HG03342 (cell line): ENCODE results near the gene FIBCD1.

ENCODE experiments used
- ATAC-seq: cut with Tn5 transposase; IDR thresholded peaks from one replicate; pipeline ENCODE4 v1.9.1; 2021; ENCODE audit warnings: mild to moderate bottlenecking, moderate library complexity; ENCODE audit not compliant: unreplicated experiment

The FIBCD1 gene

GRCh38 chr9:130897105-130897751 is 41.8 kb downstream of the FIBCD1 start:
- no peak for ATAC-seq

- no peak for ATAC-seq
Observed at GRCh38 chr9:130896233-130897014, 42.6 kb downstream of the FIBCD1 start, which contains the start of gene QRFP. Gene QRFP, minus strand, starts transcription at chr9:130896812. Its CDS starts 2,974 bp downstream, at chr9:130893838.

- ATAC-seq: no peak
Observed at GRCh38 chr9:130895481-130896232, 43.4 kb downstream of the FIBCD1 start.

- ATAC-seq: no peak
Observed at GRCh38 chr9:130895038-130895437, 44.0 kb downstream of the FIBCD1 start.

- ATAC-seq: no peak
Observed at GRCh38 chr9:130894546-130894945, 44.5 kb downstream of the FIBCD1 start.

GRCh38 chr9:130893341-130894101 is 45.5 kb downstream of the FIBCD1 start:
- no peak for ATAC-seq

GRCh38 chr9:130892477-130893304 is 46.4 kb downstream of the FIBCD1 start:
- no peak for ATAC-seq

- ATAC-seq: no peak
Observed at GRCh38 chr9:130891688-130892476, 47.2 kb downstream of the FIBCD1 start.

- no peak for ATAC-seq
Observed at GRCh38 chr9:130890870-130891687, 48.0 kb downstream of the FIBCD1 start.

- no peak for ATAC-seq
Observed at GRCh38 chr9:130890124-130890523, 48.9 kb downstream of the FIBCD1 start.

GRCh38 chr9:130888146-130888885 is 50.7 kb downstream of the FIBCD1 start:
- no peak for ATAC-seq

GRCh38 chr9:130887494-130888144 is 51.4 kb downstream of the FIBCD1 start:
- ATAC-seq: no peak

GRCh38 chr9:130886981-130887380 is 52.1 kb downstream of the FIBCD1 start:
- ATAC-seq: no peak

- ATAC-seq: no peak
Observed at GRCh38 chr9:130885484-130886375, 53.3 kb downstream of the FIBCD1 start.

- ATAC-seq: no peak
Observed at GRCh38 chr9:130884542-130885483, 54.2 kb downstream of the FIBCD1 start.
